ENCODE data around the gene FOXA1. TPM values are rescaled to one million over a fixed set of nuclear protein-coding genes. Genes with fewer than 3 reads are reported as not detected.

FOXA1 gene
- total and polyA plus RNA-seq, 2 donors = 0.09 to 0.11 TPM

DNA sequence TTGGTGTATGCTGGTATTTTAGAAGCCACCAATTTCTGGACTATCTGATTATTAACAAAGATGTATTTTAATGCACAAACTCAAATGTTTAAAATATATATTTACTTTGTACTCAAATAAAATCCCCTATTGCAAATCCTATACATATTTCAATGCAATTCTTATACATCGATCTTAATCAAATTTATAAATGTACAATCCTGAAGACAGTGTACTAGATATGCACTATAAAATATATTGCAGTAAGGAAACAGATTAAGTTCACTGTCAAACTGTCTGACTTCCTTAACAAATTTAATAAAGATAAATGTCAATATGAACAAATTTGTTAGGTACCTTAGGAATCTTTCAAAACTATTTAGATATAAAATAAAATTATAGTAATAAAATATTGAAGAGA lies 43.9 kb downstream of the FOXA1 start:
- no peak overlapping the region for H3K27ac ChIP-seq (ENCODE audit: low read depth in 1 of 2, low read length in 1 of 2)
- H3K4me3 ChIP-seq (ENCODE audit: low read length in 2 of 2) = no peak overlapping the region

DNA sequence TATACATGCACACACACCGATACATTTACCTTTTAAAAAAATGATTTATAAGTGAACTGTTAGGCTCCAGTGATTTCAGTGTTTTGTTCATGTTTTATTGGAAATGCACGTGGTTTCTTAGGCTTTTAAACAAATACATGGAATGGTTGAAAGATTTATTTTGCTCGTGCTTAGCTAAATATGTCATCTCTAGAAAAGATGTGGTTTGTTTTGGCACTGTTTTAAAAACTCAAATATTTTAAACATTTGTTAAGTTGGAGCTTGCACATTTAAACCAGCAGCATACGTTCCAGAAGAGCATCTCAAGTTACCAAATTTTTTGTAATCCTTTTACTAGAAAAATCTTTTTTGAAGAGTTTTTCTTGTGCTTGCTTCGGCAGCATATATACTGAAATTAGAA lies 44.5 kb downstream of the FOXA1 start:
- H3K4me1 ChIP-seq (ENCODE audit: control insufficient read depth in 2 of 2, insufficient read depth in 2 of 2, low read length in 2 of 2) = no peaks in the 10 kb centered on the region
- no peaks in the 10 kb centered on the region for H3K36me3 ChIP-seq (ENCODE audit: control insufficient read depth in 2 of 2, insufficient read depth in 2 of 2, low read length in 1 of 2)
- no peaks in the 10 kb centered on the region for H3K27me3 ChIP-seq (ENCODE audit: control insufficient read depth in 2 of 2, insufficient read depth in 1 of 2, low read length in 1 of 2)
- 79% methylated on average over 5 of the region's 5 CpGs for WGBS
- no peak for DNase-seq (ENCODE audit: low read depth in 6 of 9, low spot score in 9 of 9)
- H3K9me3 ChIP-seq (ENCODE audit: control insufficient read depth in 2 of 2, insufficient read depth in 1 of 2, low read length in 1 of 2) = no peaks in the 10 kb centered on the region
- H3K4me3 ChIP-seq (ENCODE audit: low read length in 2 of 2) = no peak overlapping the region
- no peak overlapping the region for H3K27ac ChIP-seq (ENCODE audit: low read depth in 1 of 2, low read length in 1 of 2)

More for the DNA sequence above, 43.9 kb downstream of the FOXA1 start:
- H3K9me3 ChIP-seq (ENCODE audit: control insufficient read depth in 2 of 2, insufficient read depth in 1 of 2, low read length in 1 of 2) = no peaks in the 10 kb centered on the region
- no peaks in the 10 kb centered on the region for H3K27me3 ChIP-seq (ENCODE audit: control insufficient read depth in 2 of 2, insufficient read depth in 1 of 2, low read length in 1 of 2)
- H3K4me1 ChIP-seq (ENCODE audit: control insufficient read depth in 2 of 2, insufficient read depth in 2 of 2, low read length in 2 of 2) = no peaks in the 10 kb centered on the region
- H3K36me3 ChIP-seq (ENCODE audit: control insufficient read depth in 2 of 2, insufficient read depth in 2 of 2, low read length in 1 of 2) = no peaks in the 10 kb centered on the region
- WGBS = 95% methylated on average over 1 of the region's 1 CpG
- DNase-seq (ENCODE audit: low read depth in 6 of 9, low spot score in 9 of 9) = no peak

DNA sequence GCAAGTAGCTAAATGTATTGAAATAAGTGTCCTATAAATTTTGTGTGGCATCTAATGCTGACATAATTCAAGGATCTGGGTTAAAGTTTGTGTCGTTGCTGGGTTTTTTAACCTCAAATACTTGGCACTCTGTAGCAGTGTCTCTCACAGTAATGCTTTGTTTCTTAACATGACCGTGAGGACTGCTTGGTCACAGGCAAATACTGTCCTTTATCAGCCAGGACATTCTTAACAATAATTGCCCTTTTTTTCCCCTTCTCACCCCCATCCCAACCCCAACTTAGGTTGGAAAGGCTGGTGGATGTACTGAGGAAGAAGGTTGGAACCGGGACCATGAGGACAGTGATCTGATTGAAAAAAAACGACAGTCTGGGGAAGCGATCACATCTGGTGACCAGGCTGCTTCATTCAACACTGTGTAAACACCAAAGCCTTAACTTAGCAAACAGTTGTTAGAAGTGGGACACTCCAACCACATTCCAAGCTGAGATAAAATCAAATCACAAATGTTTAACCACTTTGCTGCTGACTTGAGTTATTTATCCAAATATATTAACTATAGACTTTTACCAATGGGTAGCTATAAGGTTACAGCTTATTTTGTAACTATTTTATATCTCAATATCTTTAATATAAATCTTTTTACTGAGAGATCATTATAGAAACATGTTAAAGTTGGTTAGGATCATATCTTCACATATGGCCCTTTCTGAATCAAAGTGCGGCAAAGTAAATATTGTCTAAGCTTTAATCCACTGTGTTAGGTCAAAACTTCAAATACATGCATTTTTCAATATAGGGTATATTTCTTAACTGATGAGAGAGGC lies 48.2 kb downstream of the FOXA1 start:
- Histone ChIP-seq H3K27ac (ENCODE audit: low read depth in 1 of 2, low read length in 1 of 2) (no peak overlapping the region), H3K27me3 (ENCODE audit: control insufficient read depth in 2 of 2, insufficient read depth in 1 of 2, low read length in 1 of 2) (no peaks in the 10 kb centered on the region), H3K4me3 (ENCODE audit: low read length in 2 of 2) (no peak overlapping the region), H3K9me3 (ENCODE audit: control insufficient read depth in 2 of 2, insufficient read depth in 1 of 2, low read length in 1 of 2) (no peaks in the 10 kb centered on the region), H3K36me3 (ENCODE audit: control insufficient read depth in 2 of 2, insufficient read depth in 2 of 2, low read length in 1 of 2) (no peaks in the 10 kb centered on the region), H3K4me1 (ENCODE audit: control insufficient read depth in 2 of 2, insufficient read depth in 2 of 2, low read length in 2 of 2) (no peaks in the 10 kb centered on the region)
- no peak for DNase-seq (ENCODE audit: low read depth in 6 of 9, low spot score in 9 of 9)
- 86% methylated on average over 6 of the region's 6 CpGs for WGBS

DNA sequence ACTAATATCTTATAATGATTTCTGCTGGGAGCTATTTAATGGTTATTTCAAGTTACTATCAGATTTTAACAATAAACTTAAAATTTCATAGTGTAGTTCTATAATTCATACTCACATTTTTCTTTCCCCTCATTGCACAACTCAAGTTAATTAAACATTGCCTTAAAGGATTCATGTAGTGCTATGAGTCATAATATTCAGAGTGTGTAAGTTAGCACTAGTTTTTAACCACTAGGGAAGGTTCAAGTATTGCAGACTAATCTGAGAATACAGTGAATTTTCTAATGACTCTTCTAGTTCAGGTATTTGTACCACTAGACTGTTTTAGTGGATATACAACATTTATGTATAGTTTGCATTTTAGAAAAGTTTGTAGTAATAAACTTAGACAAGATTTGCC lies 49.9 kb downstream of the FOXA1 start:
- no peaks in the 10 kb centered on the region for H3K36me3 ChIP-seq (ENCODE audit: control insufficient read depth in 2 of 2, insufficient read depth in 2 of 2, low read length in 1 of 2)
- H3K4me1 ChIP-seq (ENCODE audit: control insufficient read depth in 2 of 2, insufficient read depth in 2 of 2, low read length in 2 of 2) = no peaks in the 10 kb centered on the region
- no peaks in the 10 kb centered on the region for H3K27me3 ChIP-seq (ENCODE audit: control insufficient read depth in 2 of 2, insufficient read depth in 1 of 2, low read length in 1 of 2)
- no peak for DNase-seq (ENCODE audit: low read depth in 6 of 9, low spot score in 9 of 9)
- H3K9me3 ChIP-seq (ENCODE audit: control insufficient read depth in 2 of 2, insufficient read depth in 1 of 2, low read length in 1 of 2) = no peaks in the 10 kb centered on the region
- H3K4me3 ChIP-seq (ENCODE audit: low read length in 2 of 2) = no peak overlapping the region
- H3K27ac ChIP-seq (ENCODE audit: low read depth in 1 of 2, low read length in 1 of 2) = no peak overlapping the region

DNA sequence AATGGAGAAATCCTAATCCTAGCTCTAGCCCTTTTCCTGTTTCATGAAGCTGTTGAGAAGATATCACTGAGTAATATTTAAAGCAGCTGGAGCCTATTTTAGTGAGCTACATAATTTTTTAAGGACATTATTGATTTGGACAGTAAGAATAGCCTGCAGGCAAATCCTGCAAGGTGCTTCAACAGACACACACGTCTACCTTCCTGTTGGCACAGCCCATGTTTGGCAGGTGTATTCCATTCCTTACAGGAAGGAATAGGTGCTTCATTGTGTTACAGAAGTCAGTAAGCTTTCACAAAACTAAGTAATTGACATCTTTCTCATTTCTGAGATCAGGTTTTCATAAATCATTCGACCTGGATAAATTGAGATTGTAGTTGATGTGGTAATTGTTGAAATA lies 50.6 kb downstream of the FOXA1 start:
- H3K27ac ChIP-seq (ENCODE audit: low read depth in 1 of 2, low read length in 1 of 2) = no peak overlapping the region
- no peaks in the 10 kb centered on the region for H3K36me3 ChIP-seq (ENCODE audit: control insufficient read depth in 2 of 2, insufficient read depth in 2 of 2, low read length in 1 of 2)
- no peak overlapping the region for H3K4me3 ChIP-seq (ENCODE audit: low read length in 2 of 2)
- no peaks in the 10 kb centered on the region for H3K4me1 ChIP-seq (ENCODE audit: control insufficient read depth in 2 of 2, insufficient read depth in 2 of 2, low read length in 2 of 2)
- no peaks in the 10 kb centered on the region for H3K9me3 ChIP-seq (ENCODE audit: control insufficient read depth in 2 of 2, insufficient read depth in 1 of 2, low read length in 1 of 2)
- 69% methylated on average over 2 of the region's 2 CpGs for WGBS
- no peak for DNase-seq (ENCODE audit: low read depth in 6 of 9, low spot score in 9 of 9)
- H3K27me3 ChIP-seq (ENCODE audit: control insufficient read depth in 2 of 2, insufficient read depth in 1 of 2, low read length in 1 of 2) = no peaks in the 10 kb centered on the region

DNA sequence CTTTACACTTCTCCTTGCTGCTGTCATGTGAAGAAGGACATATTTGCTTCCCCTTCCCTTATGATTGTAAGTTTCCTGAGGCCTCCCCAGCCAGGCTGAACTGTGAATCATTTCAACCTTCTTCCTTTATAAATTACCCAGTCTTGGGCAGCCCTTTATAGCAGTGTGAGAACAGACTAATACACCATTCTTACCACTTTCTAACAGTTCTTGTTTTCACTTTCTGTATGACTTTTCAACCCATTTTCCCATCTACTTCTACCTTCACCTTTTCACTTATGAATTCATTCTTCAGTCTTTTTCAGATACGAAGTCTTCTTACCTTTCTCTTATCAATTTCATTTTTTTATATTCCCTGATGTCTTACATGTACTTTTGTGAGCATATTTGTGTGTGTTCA lies 55.1 kb downstream of the FOXA1 start:
- Histone ChIP-seq H3K27me3 (ENCODE audit: control insufficient read depth in 2 of 2, insufficient read depth in 1 of 2, low read length in 1 of 2) (no peaks in the 10 kb centered on the region), H3K27ac (ENCODE audit: low read depth in 1 of 2, low read length in 1 of 2) (no peak overlapping the region), H3K4me1 (ENCODE audit: control insufficient read depth in 2 of 2, insufficient read depth in 2 of 2, low read length in 2 of 2) (no peaks in the 10 kb centered on the region), H3K9me3 (ENCODE audit: control insufficient read depth in 2 of 2, insufficient read depth in 1 of 2, low read length in 1 of 2) (no peaks in the 10 kb centered on the region), H3K4me3 (ENCODE audit: low read length in 2 of 2) (no peak overlapping the region), H3K36me3 (ENCODE audit: control insufficient read depth in 2 of 2, insufficient read depth in 2 of 2, low read length in 1 of 2) (no peaks in the 10 kb centered on the region)
- DNase-seq (ENCODE audit: low read depth in 6 of 9, low spot score in 9 of 9) = no peak
- 91% methylated on average over 1 of the region's 1 CpG for WGBS

Other genes starting within 250 kb of the FOXA1 start
- under 0.01 TPM for gene TTC6, start 380 bp upstream of the FOXA1 start, total RNA-seq
- 0.16 TPM for gene TTC6, start 380 bp upstream of the FOXA1 start, polyA plus RNA-seq

All from thymus (tissue), 11 donors.